NT2/D1 (cell line): ENCODE measurements around the gene C1orf52.

Experiments
- SUZ12 ChIP-seq: IDR thresholded peaks from 2 replicates; pipeline ENCODE4 v1.6.1; 2011; ENCODE audit not compliant: insufficient read length, insufficient read depth; ENCODE audit errors: extremely low read depth
- YY1 ChIP-seq: IDR thresholded peaks from 2 replicates; pipeline ENCODE4 v1.6.1; 2011; ENCODE audit not compliant: insufficient read length, insufficient read depth
- ZNF274 ChIP-seq: IDR thresholded peaks from 2 replicates; pipeline ENCODE4 v1.6.1; 2011; ENCODE audit warnings: mild to moderate bottlenecking, low read depth, low read length

DNA sequence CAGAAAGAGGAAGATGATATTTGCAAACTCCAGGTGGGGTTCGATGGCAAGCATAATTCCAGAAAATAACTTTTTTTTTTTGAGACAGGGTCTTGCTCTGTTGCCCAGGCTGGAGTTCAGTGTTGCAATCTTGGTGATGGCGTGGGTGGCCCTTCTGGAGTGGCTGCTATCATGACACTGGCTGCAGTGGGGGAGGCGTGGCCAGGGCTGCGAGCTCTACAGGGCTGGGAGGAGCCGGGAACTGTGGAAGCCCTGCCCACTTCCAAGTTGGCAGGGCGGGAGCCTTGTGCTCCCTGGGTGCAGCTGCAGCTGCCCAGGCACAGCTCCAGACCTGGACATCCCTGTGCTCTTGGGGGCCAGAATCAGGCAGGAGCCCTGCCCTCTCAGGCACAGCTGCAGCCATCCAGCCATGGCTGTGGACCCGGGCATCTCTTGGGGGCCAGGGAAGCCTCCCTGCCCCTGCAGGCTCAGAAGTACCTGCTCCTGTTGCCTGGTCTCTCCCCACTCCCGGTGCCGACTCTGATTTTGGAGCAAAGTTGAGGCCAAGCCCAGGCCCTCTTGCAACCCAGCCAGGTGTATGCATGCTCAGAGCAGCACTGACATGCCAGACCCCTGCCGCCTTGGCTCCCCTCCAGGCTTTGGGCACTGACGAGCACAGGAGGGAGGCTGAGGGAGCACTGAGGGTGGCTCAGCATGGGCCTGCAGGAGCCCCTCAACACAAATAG lies 24.2 kb upstream of the C1orf52 start:
- no peak for TF ChIP-seq ZNF274
- TF ChIP-seq YY1 = no peak
- TF ChIP-seq SUZ12 = no peak
